DND-41 (cell line): ENCODE results near the gene TMEM121B.

ENCODE experiments used
- ATAC-seq: fragments of 200-7000 bp; cut with Tn5 transposase; 3 replicates; pipeline ENCODE4 v1.9.1; 2021; ENCODE audit warnings: low read depth; ENCODE audit not compliant: insufficient read depth
- DNase-seq: peaks from one replicate; pipeline ENCODE4 v3.0.0-alpha.2; 2020
- H2AFZ ChIP-seq: 2 replicates; pipeline ENCODE4 v1.6.0; 2012; ENCODE audit warnings: low read depth, low read length
- H3K27ac ChIP-seq: 2 replicates; pipeline ENCODE4 v1.5.1; 2012; ENCODE audit warnings: low read length, inconsistent platforms
- H3K27me3 ChIP-seq: fragments of 200-600 bp; sonication (generic); 2 replicates; pipeline ENCODE4 v1.6.0; 2012; ENCODE audit warnings: low read length, mild to moderate bottlenecking, inconsistent platforms; ENCODE audit not compliant: insufficient read depth, poor library complexity
- H3K36me3 ChIP-seq: 2 replicates; pipeline ENCODE4 v1.5.1; 2012; ENCODE audit warnings: low read length, inconsistent platforms; ENCODE audit not compliant: insufficient read depth
- H3K4me1 ChIP-seq: 2 replicates; pipeline ENCODE4 v1.5.1; 2012; ENCODE audit warnings: mild to moderate bottlenecking, low read length; ENCODE audit not compliant: insufficient read depth
- H3K4me2 ChIP-seq: 2 replicates; pipeline ENCODE4 v1.6.0; 2012; ENCODE audit warnings: mild to moderate bottlenecking, moderate library complexity, low read length, inconsistent platforms; ENCODE audit not compliant: insufficient read depth
- H3K4me3 ChIP-seq, 2 experiments: fragments of 200-600 bp in 1 of 2; shearing (Covaris generic) in 1 of 2; 2 replicates each; pipeline ENCODE4 v1.5.1; 2012 to 2016; ENCODE audit warnings: inconsistent platforms in 2 of 2, low read length in 2 of 2, mild to moderate bottlenecking in 2 of 2, low read depth in 1 of 2, moderate library complexity in 1 of 2
- H3K79me2 ChIP-seq: 2 replicates; pipeline ENCODE4 v1.6.0; 2012; ENCODE audit warnings: low read length, inconsistent platforms; ENCODE audit not compliant: insufficient read depth
- H3K9ac ChIP-seq: 2 replicates; pipeline ENCODE4 v1.6.0; 2012; ENCODE audit warnings: low read depth, mild to moderate bottlenecking, inconsistent platforms, low read length, moderate library complexity
- H3K9me3 ChIP-seq: 2 replicates; pipeline ENCODE4 v1.5.1; 2012; ENCODE audit warnings: low read length, moderate library complexity, mild to moderate bottlenecking, inconsistent platforms; ENCODE audit not compliant: insufficient read depth, severe bottlenecking
- H4K20me1 ChIP-seq: 2 replicates; pipeline ENCODE4 v1.6.0; 2012; ENCODE audit warnings: low read length; ENCODE audit not compliant: insufficient read depth
- CTCF ChIP-seq: IDR thresholded peaks from 2 replicates; pipeline ENCODE4 v1.5.1; 2012; ENCODE audit warnings: borderline replicate concordance, low read length, moderate library complexity, mild to moderate bottlenecking; ENCODE audit not compliant: poor library complexity, severe bottlenecking; ENCODE audit errors: extremely low read depth
- EZH2 ChIP-seq: IDR thresholded peaks from 3 replicates; pipeline ENCODE4 v1.6.1; 2012; ENCODE audit warnings: borderline replicate concordance, low read depth, mild to moderate bottlenecking, moderate library complexity, low read length, inconsistent platforms; ENCODE audit not compliant: severe bottlenecking

Gene TMEM121B

GRCh38 chr22:17096071-17096470 is 25.1 kb downstream of the TMEM121B start:
- H3K27ac ChIP-seq: peak overlapping the region; percentile 30
- peaks cover 42% of the 10 kb centered on the region for H4K20me1 ChIP-seq
- no peak overlapping the region for H3K4me3 ChIP-seq
- DNase-seq: no peak
- peaks cover 23% of the 10 kb centered on the region for H3K36me3 ChIP-seq
- no peak overlapping the region for H3K4me2 ChIP-seq
- H3K9me3 ChIP-seq: no peaks in the 10 kb centered on the region
- no peaks in the 10 kb centered on the region for H3K27me3 ChIP-seq
- no peak overlapping the region for H2AFZ ChIP-seq
- ATAC-seq: no peak
- peaks cover 46% of the 10 kb centered on the region for H3K79me2 ChIP-seq
- peaks cover 50% of the 10 kb centered on the region for H3K4me1 ChIP-seq
- no peak for TF ChIP-seq CTCF
- no peak for TF ChIP-seq EZH2
- no peak overlapping the region for H3K9ac ChIP-seq

- Histone ChIP-seq H3K9me3 (no peaks in the 10 kb centered on the region), H3K27me3 (no peaks in the 10 kb centered on the region), H3K4me3 (no peak overlapping the region), H3K4me1 (peaks cover 53% of the 10 kb centered on the region), H3K79me2 (peaks cover 52% of the 10 kb centered on the region), H3K27ac (peak overlapping the region; percentile 30; the same call in 1 of the 2 replicates), H2AFZ (no peak overlapping the region), H4K20me1 (peaks cover 45% of the 10 kb centered on the region), H3K36me3 (peaks cover 18% of the 10 kb centered on the region), H3K9ac (no peak overlapping the region), H3K4me2 (no peak overlapping the region)
- TF ChIP-seq EZH2: no peak
- TF ChIP-seq CTCF: peak; percentile 49
- DNase-seq (no peak), ATAC-seq (no peak)
These were observed 25.6 kb downstream of the TMEM121B start for GRCh38 chr22:17095538-17095937.

GRCh38 chr22:17093081-17093480 is 28.1 kb downstream of the TMEM121B start:
- no peak overlapping the region for H2AFZ ChIP-seq
- H3K9ac ChIP-seq: no peak overlapping the region
- peaks cover 74% of the 10 kb centered on the region for H3K79me2 ChIP-seq
- peaks cover 6% of the 10 kb centered on the region; the same call in 1 of the 2 replicates for H3K36me3 ChIP-seq
- no peak for DNase-seq
- H3K4me2 ChIP-seq: no peak overlapping the region
- peaks cover 41% of the 10 kb centered on the region for H3K4me1 ChIP-seq
- no peak overlapping the region for H3K27ac ChIP-seq
- ATAC-seq: no peak
- peaks cover 48% of the 10 kb centered on the region for H4K20me1 ChIP-seq
- H3K4me3 ChIP-seq: no peak overlapping the region
- no peaks in the 10 kb centered on the region for H3K9me3 ChIP-seq
- TF ChIP-seq CTCF (no peak), EZH2 (no peak)
- H3K27me3 ChIP-seq: no peaks in the 10 kb centered on the region

- TF ChIP-seq EZH2 (no peak), CTCF (no peak)
- Histone ChIP-seq H3K4me2 (no peak overlapping the region), H3K27me3 (no peaks in the 10 kb centered on the region), H3K4me1 (peaks cover 41% of the 10 kb centered on the region), H2AFZ (no peak overlapping the region), H3K27ac (no peak overlapping the region), H3K9me3 (no peaks in the 10 kb centered on the region), H3K79me2 (peaks cover 79% of the 10 kb centered on the region), H3K4me3 (no peak overlapping the region), H4K20me1 (peaks cover 49% of the 10 kb centered on the region), H3K9ac (no peak overlapping the region), H3K36me3 (0 out of 2 replicates have a peak, but pooled peaks cover 6% of the 10 kb centered on the region)
- no peak for DNase-seq
- no peak for ATAC-seq
These were observed 29.3 kb downstream of the TMEM121B start for GRCh38 chr22:17091851-17092250.
